NCI-H1694 treated with DMSO at 0.1 percent for 48 hours (cell line): Measurements from ENCODE around the gene KRT78.

ENCODE experiments used
- DNase-seq: peaks from one replicate; lab custom pipeline; 2025; lab: John Stamatoyannopoulos, UW

KRT78 gene

GRCh38 chr12:52839436-52840105, 9.2 kb downstream of the KRT78 start:
- DNase-seq = no peak

- DNase-seq = no peak
These were observed 10.0 kb downstream of the KRT78 start for GRCh38 chr12:52838609-52839435.

- no peak for DNase-seq
These were observed 10.8 kb downstream of the KRT78 start for GRCh38 chr12:52837781-52838608.

GRCh38 chr12:52837413-52837741, 11.4 kb downstream of the KRT78 start:
- DNase-seq = no peak

GRCh38 chr12:52836491-52837412, 12.0 kb downstream of the KRT78 start:
- no peak for DNase-seq

- DNase-seq = no peak
These were observed 12.7 kb downstream of the KRT78 start for GRCh38 chr12:52836042-52836466.

GRCh38 chr12:52835271-52836041, 13.3 kb downstream of the KRT78 start:
- DNase-seq = no peak

- DNase-seq = no peak
These were observed 14.1 kb downstream of the KRT78 start for GRCh38 chr12:52834727-52835001.

- DNase-seq = no peak
These were observed 14.7 kb downstream of the KRT78 start, which contains the start of gene KRT79 for GRCh38 chr12:52833922-52834726. KRT79 (minus strand) TSS chr12:52834311; CDS start chr12:52834260, 51 bp downstream.

GRCh38 chr12:52832985-52833905, 15.5 kb downstream of the KRT78 start:
- DNase-seq = no peak

- DNase-seq = no peak
These were observed 16.3 kb downstream of the KRT78 start for GRCh38 chr12:52832451-52832850.

- no peak for DNase-seq
These were observed 17.5 kb downstream of the KRT78 start for GRCh38 chr12:52831251-52831650.

- no peak for DNase-seq
These were observed 18.6 kb downstream of the KRT78 start for GRCh38 chr12:52829986-52830770.

- no peak for DNase-seq
These were observed 20.2 kb downstream of the KRT78 start for GRCh38 chr12:52828591-52829021.

- no peak for DNase-seq
These were observed 20.6 kb downstream of the KRT78 start for GRCh38 chr12:52828156-52828555.

GRCh38 chr12:52827499-52828090, 21.2 kb downstream of the KRT78 start:
- no peak for DNase-seq

- no peak for DNase-seq
These were observed 21.9 kb downstream of the KRT78 start for GRCh38 chr12:52826611-52827498.
